Measurements from ENCODE around the gene TMPRSS13.

Gene TMPRSS13

GRCh38 chr11:117898059-117898458 is 31.1 kb downstream of the TMPRSS13 start:
- Histone ChIP-seq H3K36me3 (ENCODE audit: control insufficient read depth in 2 of 2, insufficient read depth in 2 of 2, low read length in 2 of 2) (no peaks in the 10 kb centered on the region), H3K9me3 (ENCODE audit: control insufficient read depth in 2 of 2, low read length in 2 of 2) (no peaks in the 10 kb centered on the region), H3K4me3 (ENCODE audit: low read length in 2 of 2) (no peak overlapping the region), H3K9ac (ENCODE audit: low read depth in 1 of 2, low read length in 2 of 2) (no peak overlapping the region), H3K4me1 (ENCODE audit: control insufficient read depth in 2 of 2, insufficient read depth in 2 of 2, low read length in 2 of 2) (no peaks in the 10 kb centered on the region), H3K27ac (ENCODE audit: low read depth in 2 of 2, low read length in 2 of 2) (no peak overlapping the region), H3K27me3 (ENCODE audit: control insufficient read depth in 2 of 2, insufficient read depth in 2 of 2, low read length in 2 of 2) (no peaks in the 10 kb centered on the region)

- Histone ChIP-seq H3K9me3 (ENCODE audit: control insufficient read depth in 2 of 2, low read length in 2 of 2) (no peaks in the 10 kb centered on the region), H3K27ac (ENCODE audit: low read depth in 2 of 2, low read length in 2 of 2) (no peak overlapping the region), H3K4me3 (ENCODE audit: low read length in 2 of 2) (no peak overlapping the region), H3K36me3 (ENCODE audit: control insufficient read depth in 2 of 2, insufficient read depth in 2 of 2, low read length in 2 of 2) (no peaks in the 10 kb centered on the region), H3K4me1 (ENCODE audit: control insufficient read depth in 2 of 2, insufficient read depth in 2 of 2, low read length in 2 of 2) (no peaks in the 10 kb centered on the region), H3K27me3 (ENCODE audit: control insufficient read depth in 2 of 2, insufficient read depth in 2 of 2, low read length in 2 of 2) (no peaks in the 10 kb centered on the region), H3K9ac (ENCODE audit: low read depth in 1 of 2, low read length in 2 of 2) (no peak overlapping the region)
These were observed 36.6 kb downstream of the TMPRSS13 start for GRCh38 chr11:117892651-117893050.

GRCh38 chr11:117891362-117891761 is 37.8 kb downstream of the TMPRSS13 start:
- no peak overlapping the region for H3K4me3 ChIP-seq (ENCODE audit: low read length in 2 of 2)
- H3K27ac ChIP-seq (ENCODE audit: low read depth in 2 of 2, low read length in 2 of 2): no peak overlapping the region
- no peaks in the 10 kb centered on the region for H3K36me3 ChIP-seq (ENCODE audit: control insufficient read depth in 2 of 2, insufficient read depth in 2 of 2, low read length in 2 of 2)
- H3K9ac ChIP-seq (ENCODE audit: low read depth in 1 of 2, low read length in 2 of 2): no peak overlapping the region
- no peaks in the 10 kb centered on the region for H3K27me3 ChIP-seq (ENCODE audit: control insufficient read depth in 2 of 2, insufficient read depth in 2 of 2, low read length in 2 of 2)
- H3K4me1 ChIP-seq (ENCODE audit: control insufficient read depth in 2 of 2, insufficient read depth in 2 of 2, low read length in 2 of 2): no peaks in the 10 kb centered on the region
- H3K9me3 ChIP-seq (ENCODE audit: control insufficient read depth in 2 of 2, low read length in 2 of 2): no peaks in the 10 kb centered on the region

GRCh38 chr11:117888139-117888566 is 41.0 kb downstream of the TMPRSS13 start:
- Histone ChIP-seq H3K27me3 (ENCODE audit: control insufficient read depth in 2 of 2, insufficient read depth in 2 of 2, low read length in 2 of 2) (no peaks in the 10 kb centered on the region), H3K9me3 (ENCODE audit: control insufficient read depth in 2 of 2, low read length in 2 of 2) (no peaks in the 10 kb centered on the region), H3K9ac (ENCODE audit: low read depth in 1 of 2, low read length in 2 of 2) (no peak overlapping the region), H3K4me3 (ENCODE audit: low read length in 2 of 2) (no peak overlapping the region), H3K27ac (ENCODE audit: low read depth in 2 of 2, low read length in 2 of 2) (no peak overlapping the region), H3K4me1 (ENCODE audit: control insufficient read depth in 2 of 2, insufficient read depth in 2 of 2, low read length in 2 of 2) (no peaks in the 10 kb centered on the region), H3K36me3 (ENCODE audit: control insufficient read depth in 2 of 2, insufficient read depth in 2 of 2, low read length in 2 of 2) (no peaks in the 10 kb centered on the region)

GRCh38 chr11:117887431-117888138 is 41.6 kb downstream of the TMPRSS13 start:
- H3K27ac ChIP-seq (ENCODE audit: low read depth in 2 of 2, low read length in 2 of 2): no peak overlapping the region
- H3K4me3 ChIP-seq (ENCODE audit: low read length in 2 of 2): no peak overlapping the region
- H3K9ac ChIP-seq (ENCODE audit: low read depth in 1 of 2, low read length in 2 of 2): no peak overlapping the region
- H3K36me3 ChIP-seq (ENCODE audit: control insufficient read depth in 2 of 2, insufficient read depth in 2 of 2, low read length in 2 of 2): no peaks in the 10 kb centered on the region
- H3K9me3 ChIP-seq (ENCODE audit: control insufficient read depth in 2 of 2, low read length in 2 of 2): no peaks in the 10 kb centered on the region
- no peaks in the 10 kb centered on the region for H3K4me1 ChIP-seq (ENCODE audit: control insufficient read depth in 2 of 2, insufficient read depth in 2 of 2, low read length in 2 of 2)
- no peaks in the 10 kb centered on the region for H3K27me3 ChIP-seq (ENCODE audit: control insufficient read depth in 2 of 2, insufficient read depth in 2 of 2, low read length in 2 of 2)

- Histone ChIP-seq H3K4me3 (ENCODE audit: low read length in 2 of 2) (no peak overlapping the region), H3K27ac (ENCODE audit: low read depth in 2 of 2, low read length in 2 of 2) (peak overlapping the region; percentile 48 to 53), H3K9ac (ENCODE audit: low read depth in 1 of 2, low read length in 2 of 2) (no peak overlapping the region), H3K36me3 (ENCODE audit: control insufficient read depth in 2 of 2, insufficient read depth in 2 of 2, low read length in 2 of 2) (no peaks in the 10 kb centered on the region), H3K27me3 (ENCODE audit: control insufficient read depth in 2 of 2, insufficient read depth in 2 of 2, low read length in 2 of 2) (peaks cover 0 to 5% of the 10 kb centered on the region in 2 donors), H3K9me3 (ENCODE audit: control insufficient read depth in 2 of 2, low read length in 2 of 2) (no peaks in the 10 kb centered on the region), H3K4me1 (ENCODE audit: control insufficient read depth in 2 of 2, insufficient read depth in 2 of 2, low read length in 2 of 2) (no peaks in the 10 kb centered on the region)
These were observed 43.4 kb downstream of the TMPRSS13 start for GRCh38 chr11:117885777-117886176.

- H3K9me3 ChIP-seq (ENCODE audit: control insufficient read depth in 2 of 2, low read length in 2 of 2): no peaks in the 10 kb centered on the region
- no peak overlapping the region for H3K4me3 ChIP-seq (ENCODE audit: low read length in 2 of 2)
- peaks cover 0 to 5% of the 10 kb centered on the region in 2 donors for H3K27me3 ChIP-seq (ENCODE audit: control insufficient read depth in 2 of 2, insufficient read depth in 2 of 2, low read length in 2 of 2)
- H3K36me3 ChIP-seq (ENCODE audit: control insufficient read depth in 2 of 2, insufficient read depth in 2 of 2, low read length in 2 of 2): no peaks in the 10 kb centered on the region
- no peak overlapping the region for H3K9ac ChIP-seq (ENCODE audit: low read depth in 1 of 2, low read length in 2 of 2)
- H3K4me1 ChIP-seq (ENCODE audit: control insufficient read depth in 2 of 2, insufficient read depth in 2 of 2, low read length in 2 of 2): no peaks in the 10 kb centered on the region
- peak overlapping the region; percentile 20 to 48 for H3K27ac ChIP-seq (ENCODE audit: low read depth in 2 of 2, low read length in 2 of 2)
These were observed 44.2 kb downstream of the TMPRSS13 start for GRCh38 chr11:117884994-117885393.

GRCh38 chr11:117883063-117883462 is 46.1 kb downstream of the TMPRSS13 start:
- Histone ChIP-seq H3K36me3 (ENCODE audit: control insufficient read depth in 2 of 2, insufficient read depth in 2 of 2, low read length in 2 of 2) (no peaks in the 10 kb centered on the region), H3K27ac (ENCODE audit: low read depth in 2 of 2, low read length in 2 of 2) (no peak overlapping the region), H3K9me3 (ENCODE audit: control insufficient read depth in 2 of 2, low read length in 2 of 2) (no peaks in the 10 kb centered on the region), H3K9ac (ENCODE audit: low read depth in 1 of 2, low read length in 2 of 2) (no peak overlapping the region), H3K4me3 (ENCODE audit: low read length in 2 of 2) (no peak overlapping the region), H3K27me3 (ENCODE audit: control insufficient read depth in 2 of 2, insufficient read depth in 2 of 2, low read length in 2 of 2) (peaks cover 7 to 22% of the 10 kb centered on the region in 2 donors), H3K4me1 (ENCODE audit: control insufficient read depth in 2 of 2, insufficient read depth in 2 of 2, low read length in 2 of 2) (no peaks in the 10 kb centered on the region)

GRCh38 chr11:117882311-117882905 is 46.8 kb downstream of the TMPRSS13 start:
- H3K27ac ChIP-seq (ENCODE audit: low read depth in 2 of 2, low read length in 2 of 2): peak overlapping the region in 1 of 2 donors; percentile 3
- H3K4me3 ChIP-seq (ENCODE audit: low read length in 2 of 2): no peak overlapping the region

GRCh38 chr11:117881217-117881616 is 48.0 kb downstream of the TMPRSS13 start:
- Histone ChIP-seq H3K36me3 (ENCODE audit: control insufficient read depth in 2 of 2, insufficient read depth in 2 of 2, low read length in 2 of 2) (no peaks in the 10 kb centered on the region), H3K4me1 (ENCODE audit: control insufficient read depth in 2 of 2, insufficient read depth in 2 of 2, low read length in 2 of 2) (peaks cover 0 to 3% of the 10 kb centered on the region in 2 donors), H3K27me3 (ENCODE audit: control insufficient read depth in 2 of 2, insufficient read depth in 2 of 2, low read length in 2 of 2) (peaks cover 19 to 34% of the 10 kb centered on the region in 2 donors), H3K9ac (ENCODE audit: low read depth in 1 of 2, low read length in 2 of 2) (no peak overlapping the region), H3K4me3 (ENCODE audit: low read length in 2 of 2) (no peak overlapping the region), H3K9me3 (ENCODE audit: control insufficient read depth in 2 of 2, low read length in 2 of 2) (no peaks in the 10 kb centered on the region), H3K27ac (ENCODE audit: low read depth in 2 of 2, low read length in 2 of 2) (no peak overlapping the region)

More at GRCh38 chr11:117882311-117882905, 46.8 kb downstream of the TMPRSS13 start:
- Histone ChIP-seq H3K4me1 (ENCODE audit: control insufficient read depth in 2 of 2, insufficient read depth in 2 of 2, low read length in 2 of 2) (no peaks in the 10 kb centered on the region), H3K9me3 (ENCODE audit: control insufficient read depth in 2 of 2, low read length in 2 of 2) (no peaks in the 10 kb centered on the region), H3K27me3 (ENCODE audit: control insufficient read depth in 2 of 2, insufficient read depth in 2 of 2, low read length in 2 of 2) (peaks cover 12 to 28% of the 10 kb centered on the region in 2 donors), H3K36me3 (ENCODE audit: control insufficient read depth in 2 of 2, insufficient read depth in 2 of 2, low read length in 2 of 2) (no peaks in the 10 kb centered on the region), H3K9ac (ENCODE audit: low read depth in 1 of 2, low read length in 2 of 2) (no peak overlapping the region)

All from mucosa of rectum (tissue), 2 donors.